DMS 273 (cell line): Measurements from ENCODE around the gene JAKMIP2.

Source experiments
- DNase-seq: peaks from one replicate; lab custom pipeline; 2025; ENCODE audit not compliant: unreplicated experiment; lab: John Stamatoyannopoulos, UW

JAKMIP2 gene

GRCh38 chr5:147789820-147790219 is 7.3 kb upstream of the JAKMIP2 start:
- no peak for DNase-seq

GRCh38 chr5:147788023-147788422 is 5.5 kb upstream of the JAKMIP2 start:
- DNase-seq: no peak

GRCh38 chr5:147786142-147786541 is 3.6 kb upstream of the JAKMIP2 start:
- no peak for DNase-seq

- no peak for DNase-seq
These were observed 1.8 kb upstream of the JAKMIP2 start for GRCh38 chr5:147784146-147784987.

- peak; percentile 47 for DNase-seq
These were observed 1.5 kb downstream of the JAKMIP2 start for GRCh38 chr5:147780924-147781573.

- DNase-seq: no peak
These were observed 2.8 kb downstream of the JAKMIP2 start for GRCh38 chr5:147779694-147780093.

- no peak for DNase-seq
These were observed 5.5 kb downstream of the JAKMIP2 start for GRCh38 chr5:147776989-147777388.

- no peak for DNase-seq
These were observed 8.9 kb downstream of the JAKMIP2 start for GRCh38 chr5:147773587-147773986.

- DNase-seq: no peak
These were observed 9.4 kb downstream of the JAKMIP2 start for GRCh38 chr5:147773139-147773538.

- no peak for DNase-seq
These were observed 15.5 kb downstream of the JAKMIP2 start for GRCh38 chr5:147767048-147767447.

- no peak for DNase-seq
These were observed 18.6 kb downstream of the JAKMIP2 start for GRCh38 chr5:147763791-147764525.

- no peak for DNase-seq
These were observed 22.2 kb downstream of the JAKMIP2 start for GRCh38 chr5:147760086-147760875.

GRCh38 chr5:147759441-147759840 is 23.1 kb downstream of the JAKMIP2 start:
- no peak for DNase-seq

GRCh38 chr5:147756566-147756965 is 26.0 kb downstream of the JAKMIP2 start:
- DNase-seq: peak; percentile 92

- no peak for DNase-seq
These were observed 28.0 kb downstream of the JAKMIP2 start for GRCh38 chr5:147754372-147755122.

- peak; percentile 15 for DNase-seq
These were observed 28.8 kb downstream of the JAKMIP2 start for GRCh38 chr5:147753765-147754164.

- DNase-seq: peak; percentile 63
These were observed 29.8 kb downstream of the JAKMIP2 start for GRCh38 chr5:147752666-147753290.

GRCh38 chr5:147752033-147752432 is 30.5 kb downstream of the JAKMIP2 start:
- peak; percentile 36 for DNase-seq

- DNase-seq: no peak
These were observed 31.2 kb downstream of the JAKMIP2 start for GRCh38 chr5:147751156-147751830.
